HUDEP-2 (cell line): ENCODE measurements around the gene SPTB.

Source experiments
- DNase-seq, 76 experiments: peaks; one replicate each; lab custom pipeline; 2025; ENCODE audit not compliant: unreplicated experiment in 76 of 76; lab: John Stamatoyannopoulos, UW

The SPTB gene

GRCh38 chr14:64796369-64796768, 83.3 kb downstream of the SPTB start:
- no peak for DNase-seq

GRCh38 chr14:64795921-64796320, 83.8 kb downstream of the SPTB start:
- no peak for DNase-seq

GRCh38 chr14:64795211-64795610, 84.5 kb downstream of the SPTB start:
- no peak for DNase-seq

- DNase-seq, result no peak
These were observed 86.7 kb downstream of the SPTB start for GRCh38 chr14:64792871-64793560.

- peak in 1 of 76 experiments; percentile 3 for DNase-seq
These were observed 87.5 kb downstream of the SPTB start for GRCh38 chr14:64792231-64792630.

GRCh38 chr14:64790478-64790877, 89.2 kb downstream of the SPTB start:
- no peak for DNase-seq

GRCh38 chr14:64789696-64790095, 90.0 kb downstream of the SPTB start:
- DNase-seq, result no peak

GRCh38 chr14:64788706-64789105, 91.0 kb downstream of the SPTB start:
- DNase-seq, result peak in 65 of 76 experiments; percentile 15 to 88 (median 67)

GRCh38 chr14:64787619-64788018, 92.1 kb downstream of the SPTB start:
- DNase-seq, result no peak

GRCh38 chr14:64786296-64787149, 93.2 kb downstream of the SPTB start:
- no peak for DNase-seq

- DNase-seq, result no peak
These were observed 95.7 kb downstream of the SPTB start for GRCh38 chr14:64784006-64784405.

GRCh38 chr14:64782196-64782595, 97.5 kb downstream of the SPTB start:
- no peak for DNase-seq

GRCh38 chr14:64779472-64779871, 100.2 kb downstream of the SPTB start:
- DNase-seq, result peak in 29 of 76 experiments; percentile 4 to 48 (median 25)

GRCh38 chr14:64778104-64778754, 101.5 kb downstream of the SPTB start:
- DNase-seq, result no peak

- no peak for DNase-seq
These were observed 102.2 kb downstream of the SPTB start for GRCh38 chr14:64777461-64777860.

- DNase-seq, result peak in 13 of 76 experiments; percentile 9 to 45 (median 27)
These were observed 104.5 kb downstream of the SPTB start for GRCh38 chr14:64775081-64775777.

GRCh38 chr14:64774272-64774671, 105.4 kb downstream of the SPTB start:
- DNase-seq, result no peak

- no peak for DNase-seq
These were observed 106.1 kb downstream of the SPTB start for GRCh38 chr14:64773577-64773976.

- DNase-seq, result no peak
These were observed 106.7 kb downstream of the SPTB start for GRCh38 chr14:64773046-64773445.

GRCh38 chr14:64772397-64772950, 107.2 kb downstream of the SPTB start:
- DNase-seq, result no peak
